Heart right ventricle (tissue), 16 donors: Measurements from ENCODE around the gene CAND2. TPM values are rescaled to one million over a fixed set of nuclear protein-coding genes. Genes with fewer than 3 reads are reported as not detected.

Experiments
- ATAC-seq, 8 donors: fragments of 200-7000 bp; cut with Tn5 transposase; one replicate each; pipeline ENCODE4 v1.9.1; 2020; ENCODE audit warnings: mild to moderate bottlenecking in 8 of 8, moderate library complexity in 8 of 8, moderate number of reproducible peaks in 1 of 8
- DNase-seq, 2 donors: peaks; one replicate each; pipeline ENCODE4 v3.0.0-alpha.2; 2020
- H3K27ac ChIP-seq, 10 donors: fragments of 200-600 bp; sonication (generic) in 2 of 10; one replicate each; pipeline versions ENCODE4 v1.5.0 to v1.8.0; 2020 to 2022; ENCODE audit warnings: mild to moderate bottlenecking in 3 of 10
- H3K27me3 ChIP-seq, 7 donors: fragments of 200-600 bp; one replicate each; pipeline ENCODE4 v1.8.0; 2021 to 2022; ENCODE audit warnings: mild to moderate bottlenecking in 2 of 7
- H3K36me3 ChIP-seq, 9 donors: fragments of 200-600 bp; sonication (generic) in 1 of 9; one replicate each; pipeline versions ENCODE4 v1.5.0 to v1.8.0; 2020 to 2022; ENCODE audit warnings: mild to moderate bottlenecking in 2 of 9
- H3K4me1 ChIP-seq, 9 donors: fragments of 200-600 bp; sonication (generic) in 1 of 9; one replicate each; pipeline versions ENCODE4 v1.5.0 to v1.8.0; 2020 to 2022; ENCODE audit warnings: mild to moderate bottlenecking in 4 of 9
- H3K4me3 ChIP-seq, 10 donors: fragments of 200-600 bp; sonication (generic) in 2 of 10; one replicate each; pipeline versions ENCODE4 v1.5.0 to v1.8.0; 2020 to 2022; ENCODE audit warnings: mild to moderate bottlenecking in 7 of 10, moderate library complexity in 2 of 10
- H3K9me3 ChIP-seq, 11 donors: fragments of 200-600 bp in 10 of 11; sonication (generic) in 2 of 11; one replicate each; pipeline versions ENCODE4 v1.5.0 to v1.8.0; 2013 to 2022; ENCODE audit warnings: mild to moderate bottlenecking in 2 of 11, control low read depth in 1 of 11, moderate library complexity in 1 of 11
- CTCF ChIP-seq, 9 donors: fragments of 200-600 bp; sonication (generic) in 2 of 9; IDR thresholded peaks; one replicate each; pipeline versions ENCODE4 v1.5.0 to v1.8.0; 2021 to 2022; ENCODE audit warnings: antibody characterized with exemption in 9 of 9, mild to moderate bottlenecking in 5 of 9, moderate library complexity in 1 of 9
- WGBS, 2 donors: extraction: QIAGEN DNeasy Blood & Tissue Kit; methylation state at CpG; one replicate each; pipeline ENCODE4 v1.1.7; 2013; ENCODE audit warnings: inconsistent platforms in 1 of 2; 5-methylcytosine and 5-hydroxymethylcytosine counted together
- intact Hi-C, 10 donors: fragments of 100-400 bp; cut with DNase I; formaldehyde crosslinking; loops; one replicate each; pipeline versions ENCODE4 v1.11.1 to v1.14.2; 2022
- polyA plus RNA-seq, 2 donors: library from polyadenylated mRNA; stranded (reverse); fragments of 200-250 nt; gene quantifications; one replicate each; pipeline ENCODE4 v1.2.3, GENCODE V29; 2013
- total RNA-seq, 10 donors: library from RNA; stranded (reverse); fragmentation: NEBNext Ultra II Directional in 3 of 10; extraction: Animal tissue kit (Norgen Biotek cat#: 25700) in 3 of 10; gene quantifications; one replicate each; pipeline versions ENCODE4 v1.2.1 to v1.2.4, GENCODE V29; 2021 to 2023
- donor health status: Arrhythmogenic right ventricular cardiomyopathy.
- donor health status: ischemic (EF 13 %, LVEDD 7.1; RV severe dilation, severe dysfunction).
- donor health status: healthy with polysubstance abuse.
- donor health status: DM: no; HTN: yes; CAD: no.
- donor health status: DM: no; HTN: no; CAD: no.
- donor health status: ischemic (EF 25% LVEDD 6.9; RV normal size, moderate dysfunction).
- donor health status: ischemic (EF 25% LVEDD 5.7; RV mildly dilated, moderate dysfunction).
- donor health status: healthy.
- donor health status: DM: yes; HTN: yes; CAD: no.
- donor health status: Ischemic cardiomyopathy.
- donor health status: ischemic (EF 35%, LVEDD 5.7; RV mildly dilated, moderate dysfunction).
- donor health status: nonischemic (EF 11% LVEDD 7.7; RV severe dilation, severe dysfunction).
- donor health status: DM: yes; HTN: yes; CAD: no.
- donor health status: PGD.
- donor health status: ischemic (EF 29% LVEDD 5.4; RV normal size, mild dysfunction).
- donor health status: nonischemic (EF 23%, LVEDD 6.1; RV moderate dilation, normal function).

Gene CAND2
- total and polyA plus RNA-seq, 12 donors = 9.2 to 99.0 (median 63.1) TPM

- intact Hi-C loops = no loop called here
- no peak for ATAC-seq
- no peak for DNase-seq
- peaks cover 0 to 4% (median 0%) of the 10 kb centered on the region in 7 donors for H3K27me3 ChIP-seq
- no peak overlapping the region for H3K4me3 ChIP-seq
- no peak overlapping the region for H3K27ac ChIP-seq
- 71 to 90% methylated on average over 5 of the region's 5 CpGs for WGBS, 2 donors
- no peaks in the 10 kb centered on the region for H3K9me3 ChIP-seq
- H3K36me3 ChIP-seq = no peaks in the 10 kb centered on the region
- peaks cover 0 to 16% (median 3%) of the 10 kb centered on the region in 9 donors for H3K4me1 ChIP-seq
- no peak for TF ChIP-seq CTCF (IDR thresholded peaks at IDR 0.05)
Observed at GRCh38 chr3:12772462-12772861, 24.0 kb upstream of the CAND2 start.

GRCh38 chr3:12773030-12773709, 23.3 kb upstream of the CAND2 start:
- Histone ChIP-seq H3K4me3 (no peak overlapping the region), H3K27ac (no peak overlapping the region), H3K9me3 (no peaks in the 10 kb centered on the region), H3K27me3 (peaks cover 0 to 4% (median 0%) of the 10 kb centered on the region in 7 donors), H3K36me3 (no peaks in the 10 kb centered on the region), H3K4me1 (peaks cover 0 to 16% (median 3%) of the 10 kb centered on the region in 9 donors)
- DNase-seq (no peak), ATAC-seq (no peak)
- intact Hi-C loops = no loop called here
- WGBS, 2 donors = 48 to 54% methylated on average over 2 of the region's 2 CpGs
- no peak for TF ChIP-seq CTCF (IDR thresholded peaks at IDR 0.05)

- intact Hi-C loops = no loop called here
- ATAC-seq (no peak), DNase-seq (no peak)
- H3K27me3 ChIP-seq = peaks cover 0 to 4% (median 0%) of the 10 kb centered on the region in 7 donors
- no peak overlapping the region for H3K4me3 ChIP-seq
- H3K36me3 ChIP-seq = no peaks in the 10 kb centered on the region
- no peak overlapping the region for H3K27ac ChIP-seq
- H3K9me3 ChIP-seq = no peaks in the 10 kb centered on the region
- 88 to 92% methylated on average over 1 of the region's 1 CpG for WGBS, 2 donors
- no peak for TF ChIP-seq CTCF (IDR thresholded peaks at IDR 0.05)
- H3K4me1 ChIP-seq = peaks cover 0 to 16% (median 3%) of the 10 kb centered on the region in 9 donors
Observed at GRCh38 chr3:12773710-12774086, 22.8 kb upstream of the CAND2 start.

- 74 to 80% methylated on average over 4 of the region's 4 CpGs for WGBS, 2 donors
- no peak overlapping the region for H3K4me3 ChIP-seq
- no peaks in the 10 kb centered on the region for H3K36me3 ChIP-seq
- H3K27ac ChIP-seq = no peak overlapping the region
- peaks cover 0 to 16% (median 3%) of the 10 kb centered on the region in 9 donors for H3K4me1 ChIP-seq
- H3K9me3 ChIP-seq = no peaks in the 10 kb centered on the region
- H3K27me3 ChIP-seq = peaks cover 0 to 4% (median 0%) of the 10 kb centered on the region in 7 donors
- intact Hi-C loops = no loop called here
- ATAC-seq (no peak), DNase-seq (no peak)
- TF ChIP-seq CTCF (IDR thresholded peaks at IDR 0.05) = no peak
Observed at GRCh38 chr3:12774619-12775018, 21.9 kb upstream of the CAND2 start.
